Mesothelial cell of epicardium (in vitro differentiated cells): ENCODE measurements around the gene MXI1. TPM values are rescaled to one million over a fixed set of nuclear protein-coding genes. Genes with fewer than 3 reads are reported as not detected.
A peak's percentile ranks its signal among the peaks of the same experiment; 100 is the strongest.

Experiments used
- DNase-seq, 2 experiments: peaks; one replicate each; pipeline ENCODE4 v3.0.0; 2021; ENCODE audit warnings: low spot score in 2 of 2; ENCODE audit not compliant: unreplicated experiment in 2 of 2
- H3K27ac Mint-ChIP-seq: 2 replicates; pipeline ENCODE4 v1.8.0; 2021; ENCODE audit warnings: mixed read lengths
- H3K27me3 Mint-ChIP-seq: 2 replicates; pipeline ENCODE4 v1.8.0; 2021; ENCODE audit warnings: low read depth, mixed read lengths
- H3K36me3 Mint-ChIP-seq: 2 replicates; pipeline ENCODE4 v1.8.0; 2021; ENCODE audit warnings: mixed read lengths
- H3K4me1 Mint-ChIP-seq: 2 replicates; pipeline ENCODE4 v1.8.0; 2021; ENCODE audit warnings: mixed read lengths
- H3K4me3 Mint-ChIP-seq: 2 replicates; pipeline ENCODE4 v1.8.0; 2021; ENCODE audit warnings: mild to moderate bottlenecking, moderate library complexity, mixed read lengths
- H3K9me3 Mint-ChIP-seq: 2 replicates; pipeline ENCODE4 v1.8.0; 2021; ENCODE audit warnings: mixed read lengths
- total RNA-seq: library from RNA; stranded (reverse); gene quantifications from 3 replicates; pipeline ENCODE4 v1.2.1, GENCODE V29; 2021
- TF ChIP-seq, protein P1 (sequence below): fragments of 200-600 bp; sonication (generic); IDR thresholded peaks from one replicate; pipeline ENCODE4 v1.5.0; 2021; ENCODE audit warnings: antibody characterized with exemption; ENCODE audit not compliant: unreplicated experiment

MXI1 gene
- total RNA-seq, 1 donor from 2014 or later = 30.6 TPM

DNA sequence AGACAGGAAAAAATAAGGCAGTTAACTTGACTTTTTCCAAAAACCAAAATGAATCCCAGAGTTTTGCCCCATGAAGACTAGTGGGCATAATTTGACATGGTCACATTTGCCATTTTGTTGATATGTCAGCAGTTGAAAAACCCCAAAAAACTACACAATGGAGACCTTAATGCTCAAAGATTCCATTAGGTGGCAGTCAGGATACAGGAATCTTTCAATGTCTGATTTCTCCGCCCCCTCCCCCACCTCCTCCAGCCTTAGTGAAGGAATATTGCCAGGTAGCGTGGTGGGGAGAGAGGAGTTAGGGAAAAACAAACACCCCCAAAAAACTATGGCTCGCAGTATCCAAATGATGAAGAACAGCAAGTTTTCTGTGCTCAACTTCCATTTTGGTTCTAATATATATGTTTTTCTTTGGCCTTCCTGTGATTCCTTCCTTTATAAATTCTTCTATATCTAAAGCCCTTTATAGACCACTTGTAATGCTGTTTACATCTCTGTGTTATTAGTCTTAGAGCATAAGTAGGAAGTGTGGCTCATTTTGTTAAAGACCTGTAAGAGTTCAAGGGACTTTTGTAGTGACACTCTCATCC is 104.0 kb downstream of the MXI1 start:
- H3K4me1 Mint-ChIP-seq = peaks cover 2% of the 10 kb centered on the region
- no peak overlapping the region for H3K27ac Mint-ChIP-seq
- TF ChIP-seq, protein P1, sequence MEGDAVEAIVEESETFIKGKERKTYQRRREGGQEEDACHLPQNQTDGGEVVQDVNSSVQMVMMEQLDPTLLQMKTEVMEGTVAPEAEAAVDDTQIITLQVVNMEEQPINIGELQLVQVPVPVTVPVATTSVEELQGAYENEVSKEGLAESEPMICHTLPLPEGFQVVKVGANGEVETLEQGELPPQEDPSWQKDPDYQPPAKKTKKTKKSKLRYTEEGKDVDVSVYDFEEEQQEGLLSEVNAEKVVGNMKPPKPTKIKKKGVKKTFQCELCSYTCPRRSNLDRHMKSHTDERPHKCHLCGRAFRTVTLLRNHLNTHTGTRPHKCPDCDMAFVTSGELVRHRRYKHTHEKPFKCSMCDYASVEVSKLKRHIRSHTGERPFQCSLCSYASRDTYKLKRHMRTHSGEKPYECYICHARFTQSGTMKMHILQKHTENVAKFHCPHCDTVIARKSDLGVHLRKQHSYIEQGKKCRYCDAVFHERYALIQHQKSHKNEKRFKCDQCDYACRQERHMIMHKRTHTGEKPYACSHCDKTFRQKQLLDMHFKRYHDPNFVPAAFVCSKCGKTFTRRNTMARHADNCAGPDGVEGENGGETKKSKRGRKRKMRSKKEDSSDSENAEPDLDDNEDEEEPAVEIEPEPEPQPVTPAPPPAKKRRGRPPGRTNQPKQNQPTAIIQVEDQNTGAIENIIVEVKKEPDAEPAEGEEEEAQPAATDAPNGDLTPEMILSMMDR = peak; percentile 60
- no peak overlapping the region for H3K4me3 Mint-ChIP-seq
- H3K36me3 Mint-ChIP-seq = no peaks in the 10 kb centered on the region
- peak in 1 of 2 experiments; percentile 31 for DNase-seq
- peaks cover 7% of the 10 kb centered on the region for H3K27me3 Mint-ChIP-seq
- H3K9me3 Mint-ChIP-seq = no peaks in the 10 kb centered on the region

DNA sequence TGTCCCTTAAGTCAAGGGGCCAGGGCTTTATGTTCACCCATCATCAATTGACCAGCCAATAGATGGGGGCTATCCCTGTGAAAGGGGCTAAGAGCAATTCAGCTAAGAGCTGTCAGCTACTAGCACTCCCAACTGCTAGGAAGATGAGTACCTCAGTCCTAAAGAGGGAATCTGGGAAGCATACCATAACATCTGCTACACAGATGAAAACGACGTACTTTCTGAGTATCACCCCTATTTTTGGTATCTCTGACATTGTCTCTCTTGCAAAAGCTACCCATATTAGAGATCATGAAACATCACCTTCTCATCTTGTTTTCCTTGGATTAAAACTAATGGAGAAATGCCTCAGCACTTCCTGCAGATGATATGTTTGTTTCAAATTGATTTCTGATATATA is 104.8 kb downstream of the MXI1 start:
- no peak for DNase-seq
- H3K36me3 Mint-ChIP-seq = no peaks in the 10 kb centered on the region
- no peaks in the 10 kb centered on the region for H3K9me3 Mint-ChIP-seq
- no peak overlapping the region for H3K4me3 Mint-ChIP-seq
- H3K27me3 Mint-ChIP-seq = peaks cover 7% of the 10 kb centered on the region
- H3K4me1 Mint-ChIP-seq = peaks cover 2% of the 10 kb centered on the region
- TF ChIP-seq, protein P1 = no peak
- no peak overlapping the region for H3K27ac Mint-ChIP-seq

DNA sequence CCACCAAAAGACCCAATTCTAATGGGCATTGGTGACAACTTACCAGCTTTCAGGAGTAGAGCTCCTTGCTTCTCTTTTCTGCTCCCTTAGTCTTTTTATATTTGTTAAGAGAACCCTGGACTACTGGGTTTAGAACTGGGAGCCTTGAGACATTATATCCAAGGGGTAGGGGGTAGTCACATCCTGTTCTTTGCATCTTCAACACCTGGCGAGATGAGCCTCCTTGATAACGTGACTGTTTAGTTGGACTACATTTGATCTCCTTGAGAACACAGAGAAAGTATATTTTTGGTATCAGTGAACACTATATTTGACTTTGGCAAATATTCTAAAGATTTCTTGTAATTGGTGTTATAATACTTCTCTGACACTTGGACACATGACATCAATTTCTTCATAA is 106.3 kb downstream of the MXI1 start:
- H3K36me3 Mint-ChIP-seq = no peaks in the 10 kb centered on the region
- no peak for DNase-seq
- TF ChIP-seq, protein P1 = no peak
- peaks cover 7% of the 10 kb centered on the region for H3K27me3 Mint-ChIP-seq
- no peaks in the 10 kb centered on the region for H3K9me3 Mint-ChIP-seq
- H3K4me3 Mint-ChIP-seq = no peak overlapping the region
- no peak overlapping the region for H3K27ac Mint-ChIP-seq
- H3K4me1 Mint-ChIP-seq = peaks cover 2% of the 10 kb centered on the region

DNA sequence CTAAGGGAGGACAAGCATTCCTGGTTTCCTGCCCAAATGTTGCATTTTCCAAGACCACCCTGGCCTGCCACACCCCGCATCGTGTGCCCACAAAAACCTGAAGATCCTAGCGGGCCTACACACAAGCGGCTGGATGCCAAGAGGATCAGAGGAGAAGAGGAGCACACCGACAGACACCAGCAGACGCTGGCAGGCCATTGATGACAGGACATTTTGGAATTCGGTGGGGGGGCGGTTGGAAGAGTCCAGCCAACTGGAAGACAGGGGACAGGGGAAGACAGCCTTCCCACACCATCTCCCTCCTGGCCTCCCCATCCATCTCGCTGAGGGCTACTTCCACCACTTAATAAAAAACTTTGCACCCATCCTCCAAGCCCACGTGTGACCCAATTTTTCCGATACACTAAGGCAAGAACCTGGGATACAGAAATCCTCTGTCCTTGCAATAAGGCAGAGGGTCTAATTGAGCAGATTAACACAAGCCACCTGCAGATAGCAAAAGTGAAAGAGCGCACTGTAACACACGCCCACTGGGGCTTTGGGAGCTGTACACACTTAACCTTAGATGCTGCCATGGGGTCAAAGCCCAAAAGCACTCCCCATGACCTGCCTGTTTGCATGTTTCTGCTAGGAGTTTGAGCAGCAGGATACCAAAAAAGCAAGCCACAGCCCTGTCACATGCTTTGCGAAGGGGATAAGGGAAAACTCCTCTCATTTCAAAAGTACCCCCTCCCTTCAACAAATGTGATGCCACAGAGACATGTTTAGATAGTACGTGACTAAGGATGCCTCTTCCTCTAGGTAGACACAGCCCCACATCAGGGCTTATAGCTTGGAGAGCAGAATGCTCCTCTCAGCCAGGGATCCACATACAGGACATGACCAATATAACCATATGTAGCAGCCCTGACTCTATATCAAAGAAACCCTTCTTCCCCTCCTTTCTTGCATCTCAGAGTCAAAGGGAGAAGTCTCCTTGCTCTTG is 110.8 kb downstream of the MXI1 start:
- H3K27ac Mint-ChIP-seq = no peak overlapping the region

DNA sequence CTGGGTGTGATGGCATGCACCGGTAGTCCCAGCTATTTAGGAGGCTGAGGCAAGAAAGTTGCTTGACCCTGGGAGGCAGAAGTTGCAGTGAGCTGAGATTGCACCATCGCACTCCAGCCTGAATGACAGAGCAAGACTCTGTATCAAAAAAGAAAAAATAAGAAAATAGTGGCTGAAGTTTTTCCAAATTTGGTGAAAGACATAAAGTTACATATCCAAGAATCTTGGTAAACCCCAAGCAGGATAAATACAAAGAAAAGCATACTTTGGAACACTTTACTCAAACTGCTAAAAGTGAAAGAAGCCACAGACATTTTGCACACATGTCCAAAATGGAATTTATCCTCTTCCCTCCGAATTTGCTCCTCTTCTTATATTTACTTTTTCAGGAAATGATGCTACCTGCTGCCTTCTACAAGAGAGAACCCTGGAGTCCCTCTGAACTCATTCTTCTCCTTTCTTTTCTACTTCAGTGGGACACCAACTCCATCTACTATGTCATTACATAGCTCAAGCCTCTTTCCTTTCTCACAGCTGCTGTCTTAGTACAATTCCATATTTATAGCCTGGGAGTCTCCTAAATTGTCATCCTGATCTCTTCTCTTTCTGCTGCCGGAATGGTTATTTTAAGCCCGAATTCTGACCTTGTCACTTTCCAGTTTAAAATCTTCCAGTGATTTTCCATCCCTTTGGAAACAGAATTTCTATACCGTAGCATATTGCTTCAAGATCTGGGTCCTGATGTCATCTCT is 114.6 kb downstream of the MXI1 start:
- peaks cover 23% of the 10 kb centered on the region for H3K9me3 Mint-ChIP-seq
- H3K27me3 Mint-ChIP-seq = peaks cover 16% of the 10 kb centered on the region
- TF ChIP-seq, protein P1 = no peak
- no peak overlapping the region for H3K4me3 Mint-ChIP-seq
- peaks cover 2% of the 10 kb centered on the region for H3K36me3 Mint-ChIP-seq
- no peaks in the 10 kb centered on the region for H3K4me1 Mint-ChIP-seq
- no peak overlapping the region for H3K27ac Mint-ChIP-seq
- no peak for DNase-seq

More for the DNA sequence above, 110.8 kb downstream of the MXI1 start:
- TF ChIP-seq, protein P1 = no peak
- no peak for DNase-seq
- no peaks in the 10 kb centered on the region for H3K4me1 Mint-ChIP-seq
- peaks cover 2% of the 10 kb centered on the region for H3K36me3 Mint-ChIP-seq
- H3K27me3 Mint-ChIP-seq = peaks cover 3% of the 10 kb centered on the region
- H3K9me3 Mint-ChIP-seq = peaks cover 18% of the 10 kb centered on the region
- H3K4me3 Mint-ChIP-seq = no peak overlapping the region
